Middle frontal gyrus (tissue), 1 donor: Measurements from ENCODE around the gene PKHD1.

ENCODE experiments used
- DNase-seq: peaks from one replicate; pipeline ENCODE4 v3.0.0-alpha.2; 2015; ENCODE audit warnings: low spot score; ENCODE audit errors: extremely low spot score

Gene PKHD1

DNA sequence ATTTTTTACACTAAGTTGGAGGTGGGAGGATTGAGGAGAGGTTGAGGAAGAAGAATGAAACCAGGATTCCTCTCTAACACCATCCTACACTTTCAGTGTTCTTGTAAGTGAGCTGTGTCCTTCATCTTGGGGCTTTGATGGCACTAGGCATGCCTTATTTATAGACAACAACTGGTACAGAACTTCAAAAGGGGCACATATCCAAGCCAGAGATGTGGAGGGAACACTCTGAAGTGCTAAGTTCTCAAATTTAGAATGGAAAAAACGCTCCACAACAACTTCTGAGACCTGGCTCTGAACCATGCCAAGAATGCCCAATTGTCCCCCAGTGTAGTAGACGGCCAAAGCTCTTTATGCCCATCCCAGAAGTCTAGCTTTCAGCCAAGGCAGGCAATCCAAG is 16.2 kb upstream of the PKHD1 start:
- no peak for DNase-seq

DNA sequence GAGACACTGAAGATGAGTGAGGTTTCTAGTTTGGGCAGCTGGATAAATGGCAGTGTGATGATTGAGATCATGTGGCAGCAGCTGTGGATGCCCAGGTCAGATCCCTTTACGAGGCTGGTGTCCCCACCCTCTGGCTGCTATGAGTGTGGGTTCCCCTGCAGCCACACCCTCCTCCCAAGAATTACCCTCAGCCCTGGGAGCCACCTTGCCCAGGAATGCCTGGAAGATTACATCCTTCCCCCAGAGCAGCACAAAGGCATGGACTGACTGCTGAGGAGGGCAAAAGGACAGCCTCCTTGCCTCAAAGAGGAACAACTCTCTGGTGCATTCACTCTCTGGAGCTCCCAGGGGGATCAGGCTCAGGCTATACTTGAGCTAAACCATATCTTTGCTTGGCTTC is 15.0 kb upstream of the PKHD1 start:
- DNase-seq = no peak

DNA sequence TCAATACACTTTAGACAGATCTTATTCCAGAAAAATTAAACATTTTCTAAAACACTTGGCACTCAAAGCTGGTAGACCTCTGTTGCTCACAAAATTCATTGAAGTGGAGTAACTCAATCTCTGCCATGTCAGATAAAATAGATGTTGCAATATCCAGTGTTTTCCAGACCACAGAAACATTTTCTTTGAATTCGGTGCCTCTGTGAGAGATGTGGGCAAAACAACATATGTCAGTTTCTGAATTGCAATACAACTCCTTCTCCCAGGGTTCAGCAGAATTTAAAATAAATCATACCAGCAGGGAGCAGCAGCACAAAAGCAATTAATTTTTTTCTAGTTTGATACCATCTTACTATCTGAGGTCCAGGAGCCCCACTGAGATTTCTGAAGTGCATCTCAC is 11.3 kb upstream of the PKHD1 start:
- no peak for DNase-seq

DNA sequence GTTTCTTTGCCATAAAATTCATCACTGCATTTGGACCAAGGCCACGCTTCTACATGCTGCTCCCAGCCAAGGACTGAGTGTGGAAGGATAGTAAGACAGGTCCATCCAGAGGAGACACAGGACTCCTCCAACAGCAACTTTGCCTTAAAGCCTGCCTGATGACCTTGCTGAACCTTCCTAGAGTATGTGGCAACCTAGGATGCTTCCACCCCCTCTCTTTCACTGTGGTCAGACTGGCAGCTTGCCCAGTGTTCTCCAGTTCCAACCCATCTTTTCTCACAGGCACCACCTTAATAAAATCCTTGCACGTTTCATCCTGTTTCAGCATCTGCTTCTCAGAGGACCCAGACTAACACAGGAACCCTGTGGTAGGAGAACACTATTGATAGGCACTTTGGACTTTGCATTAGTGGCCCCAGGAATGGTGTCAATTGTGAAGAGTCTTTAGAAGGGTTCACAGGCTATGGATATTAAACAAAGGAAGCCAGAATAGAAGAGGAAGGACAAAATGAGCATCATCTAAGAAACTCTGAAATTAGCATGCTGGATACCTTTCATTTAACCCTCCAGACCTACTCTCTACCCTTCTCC is 2.4 kb upstream of the PKHD1 start:
- no peak for DNase-seq

DNA sequence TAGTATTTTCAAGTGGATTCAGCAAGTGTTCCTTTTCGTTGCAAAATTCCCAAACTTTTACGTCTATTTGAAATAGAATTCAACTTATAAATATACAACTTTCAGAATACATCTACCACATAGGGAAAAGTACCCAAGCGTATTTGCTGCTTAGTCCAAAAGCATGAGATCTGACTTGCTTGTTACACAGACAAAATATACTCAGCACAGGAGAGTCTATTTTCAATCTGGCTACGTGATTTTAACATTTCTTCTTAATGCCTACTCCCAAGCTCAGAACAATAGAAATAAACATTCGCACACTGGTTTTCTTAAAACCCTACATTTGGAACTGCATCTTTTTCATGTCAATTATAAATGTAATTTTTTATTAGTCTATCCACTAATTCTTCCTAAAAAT is 672 bp downstream of the PKHD1 start:
- DNase-seq = no peak

DNA sequence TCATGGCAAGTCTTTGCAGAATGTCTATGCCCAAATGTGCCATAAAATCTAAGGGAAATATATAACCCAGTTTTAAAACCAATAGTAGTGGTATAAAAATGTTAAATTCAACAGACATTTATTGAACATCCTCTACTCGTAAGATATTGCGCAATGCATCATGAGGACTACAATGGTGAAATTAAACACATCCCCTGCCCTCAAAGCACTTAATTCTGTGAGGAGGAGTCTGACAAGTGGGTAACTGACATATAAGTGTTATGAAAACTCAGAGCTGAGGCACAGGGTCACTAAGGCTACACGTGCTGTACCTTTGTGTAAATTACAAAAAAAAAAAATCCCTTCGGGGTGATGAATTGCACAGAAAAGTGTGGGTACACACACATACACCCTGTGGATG is 6.2 kb downstream of the PKHD1 start:
- DNase-seq = no peak

DNA sequence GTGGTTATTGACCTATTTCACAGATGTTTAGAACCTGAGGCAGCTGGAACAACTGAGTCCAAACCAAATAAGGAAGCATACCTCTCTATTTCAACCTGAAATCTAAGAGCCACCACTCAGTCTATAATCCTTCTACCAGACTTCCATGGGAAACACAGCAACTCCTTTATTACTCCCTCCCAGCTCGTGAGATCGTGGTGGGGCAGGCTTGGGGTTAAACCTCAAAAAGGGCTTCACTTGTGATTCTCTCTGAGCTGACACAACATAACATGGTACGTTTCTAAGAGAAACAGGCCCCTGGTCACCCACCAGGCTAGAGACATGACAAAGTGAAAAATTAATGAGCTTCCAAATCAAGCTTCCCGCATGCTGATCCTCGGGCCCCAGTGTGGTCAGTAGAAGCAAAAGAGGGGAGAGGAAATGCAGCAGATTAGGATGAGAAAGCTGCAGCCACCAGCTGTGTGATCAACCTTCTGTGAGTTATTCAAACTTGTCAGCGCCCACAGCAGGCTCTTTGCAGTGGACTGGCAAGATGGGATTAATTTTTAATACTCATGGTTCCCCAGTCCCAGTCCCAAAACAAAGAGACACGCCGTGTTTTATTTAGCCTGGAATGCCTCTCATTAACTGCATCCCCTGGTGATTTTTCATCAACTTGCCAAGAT is 9.3 kb downstream of the PKHD1 start:
- DNase-seq = no peak

DNA sequence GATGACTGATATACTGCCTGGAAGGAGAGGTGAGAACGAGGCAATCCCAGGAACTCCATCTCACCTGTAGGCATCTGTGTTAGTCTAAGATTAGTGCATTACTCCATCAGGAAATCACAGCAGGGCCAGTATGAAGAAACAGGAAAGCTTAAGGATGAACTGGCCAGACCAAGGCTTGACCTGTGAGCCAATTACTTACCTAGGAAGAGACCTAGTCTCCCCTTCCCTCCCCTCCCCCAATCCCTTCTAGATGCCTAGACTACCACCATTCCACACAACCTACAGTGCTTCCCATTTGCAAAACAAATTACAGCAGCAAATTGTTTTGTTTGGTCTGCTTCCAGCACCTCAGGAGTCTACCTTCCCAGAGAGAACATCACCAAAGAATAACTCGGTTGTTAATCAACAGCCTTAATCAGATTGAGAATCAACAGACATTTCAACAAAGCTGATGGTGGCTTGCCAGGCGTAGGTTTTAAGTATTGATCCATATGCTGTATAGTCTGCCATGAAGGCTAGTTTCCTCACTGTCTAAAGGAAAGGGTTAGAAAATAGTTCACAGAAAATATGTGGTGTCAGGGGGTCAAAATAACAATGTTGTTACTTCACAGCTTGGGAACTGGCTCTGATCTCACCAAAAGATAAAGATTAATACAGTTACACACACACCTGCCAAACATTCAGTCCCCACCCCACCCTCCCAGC is 10.1 kb downstream of the PKHD1 start:
- no peak for DNase-seq

DNA sequence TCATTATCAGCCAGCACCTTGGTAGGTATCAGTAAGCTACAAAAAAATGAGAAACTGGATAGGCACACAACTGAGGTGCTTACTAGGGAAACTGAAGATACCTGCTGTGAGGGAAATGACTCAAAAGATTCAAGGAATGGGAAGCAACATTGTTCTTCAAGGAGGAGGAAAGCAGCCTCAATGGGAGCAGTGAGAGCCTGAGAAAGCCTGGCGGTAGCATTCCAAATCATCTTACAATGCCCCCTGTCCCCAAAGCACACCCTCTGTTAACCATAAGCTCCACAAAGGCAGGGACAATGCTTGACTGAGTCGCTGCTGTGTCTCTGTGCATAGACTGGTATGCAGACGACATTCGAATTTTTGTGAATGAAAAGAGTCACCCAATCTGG is 10.6 kb downstream of the PKHD1 start:
- DNase-seq = no peak

DNA sequence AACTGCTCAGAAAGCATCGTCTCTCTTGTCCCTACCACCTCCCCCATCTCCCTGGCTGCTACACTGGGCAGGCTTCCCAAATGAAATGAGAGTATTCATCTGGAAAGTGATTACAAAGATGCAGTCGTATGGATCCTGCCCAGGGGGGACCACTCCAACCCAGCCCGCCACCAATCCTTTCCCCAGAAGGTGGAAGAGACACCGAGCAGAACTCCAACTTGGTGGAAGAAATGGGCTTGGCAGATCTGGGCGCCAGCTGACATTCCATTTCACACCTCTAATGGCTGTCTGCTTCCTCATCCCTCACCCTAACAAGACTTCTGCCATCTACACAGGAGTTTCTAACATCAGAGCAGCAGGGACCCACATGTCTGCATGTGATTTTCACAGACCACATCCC is 12.7 kb downstream of the PKHD1 start:
- DNase-seq = no peak

DNA sequence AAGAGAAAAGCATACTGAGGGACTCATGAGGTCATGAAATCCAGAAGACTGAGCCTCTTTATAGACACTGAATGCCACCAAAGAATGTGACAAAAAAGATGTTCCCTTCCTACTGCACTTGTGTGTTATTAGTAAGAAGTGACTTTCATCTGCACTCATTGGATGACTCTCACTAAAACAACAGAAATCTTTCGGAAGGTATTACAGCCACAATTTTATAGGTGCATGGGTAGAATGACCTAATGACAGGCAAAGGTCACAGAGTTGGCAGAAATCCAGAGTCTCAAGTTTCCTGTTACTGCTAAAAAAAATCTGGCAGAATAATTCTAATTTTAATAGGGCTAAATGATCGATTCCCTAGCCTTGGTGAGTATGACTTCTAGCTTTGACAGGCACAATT is 13.3 kb downstream of the PKHD1 start:
- DNase-seq = no peak

DNA sequence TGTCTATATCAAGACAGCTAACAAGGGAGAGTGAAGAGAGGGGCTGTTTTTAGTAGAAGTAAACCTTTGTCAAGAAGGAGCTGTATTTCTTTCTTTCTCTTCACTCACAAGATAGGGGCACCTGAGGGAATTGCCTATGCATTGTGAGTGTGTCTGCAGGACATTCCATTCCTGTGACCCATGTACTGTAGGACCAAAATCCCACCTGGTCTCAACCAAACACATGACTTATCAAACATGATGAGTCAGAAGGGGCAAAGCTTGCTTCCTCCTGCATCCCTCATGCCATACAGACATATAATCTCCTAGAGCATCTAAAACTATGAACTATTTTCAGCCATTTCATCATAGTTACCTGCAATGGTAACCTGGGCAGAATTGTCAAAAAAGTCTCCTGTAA is 21.8 kb downstream of the PKHD1 start:
- no peak for DNase-seq

DNA sequence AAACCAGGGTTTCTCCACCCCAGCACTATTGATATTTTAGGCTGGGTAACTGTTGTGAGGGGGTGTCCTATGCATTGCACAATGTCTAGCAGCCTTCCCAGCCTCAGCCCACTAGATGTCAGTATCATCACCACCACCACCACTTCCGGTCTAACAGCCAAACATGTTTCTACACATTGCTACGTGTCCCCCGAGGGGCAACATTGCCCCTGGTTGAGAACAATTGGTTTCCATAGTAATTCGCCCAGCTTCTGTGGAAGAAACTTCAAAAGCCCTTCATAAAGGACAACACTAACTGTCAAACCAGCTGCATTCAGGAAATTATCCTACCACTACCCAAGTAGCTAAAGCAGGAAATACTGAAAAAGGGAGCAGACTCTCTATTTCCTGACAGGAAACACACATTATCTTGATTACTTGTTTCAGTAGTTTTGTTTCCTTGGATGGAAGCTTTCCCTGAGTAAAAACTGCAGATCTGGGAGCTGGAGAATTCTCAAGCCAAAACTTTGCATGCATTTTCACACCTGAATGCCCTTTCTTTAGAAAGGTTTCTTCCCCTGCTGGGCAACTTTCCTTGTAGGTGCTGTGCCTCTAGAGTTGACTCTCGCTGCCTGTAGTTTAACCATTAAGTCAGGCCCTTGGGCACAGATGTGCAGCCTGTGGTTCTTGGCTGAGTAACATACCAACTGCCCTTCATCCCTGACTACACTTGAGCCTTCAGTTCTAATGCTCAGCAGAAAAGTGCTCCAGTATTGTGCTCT is 23.6 kb downstream of the PKHD1 start:
- no peak for DNase-seq

DNA sequence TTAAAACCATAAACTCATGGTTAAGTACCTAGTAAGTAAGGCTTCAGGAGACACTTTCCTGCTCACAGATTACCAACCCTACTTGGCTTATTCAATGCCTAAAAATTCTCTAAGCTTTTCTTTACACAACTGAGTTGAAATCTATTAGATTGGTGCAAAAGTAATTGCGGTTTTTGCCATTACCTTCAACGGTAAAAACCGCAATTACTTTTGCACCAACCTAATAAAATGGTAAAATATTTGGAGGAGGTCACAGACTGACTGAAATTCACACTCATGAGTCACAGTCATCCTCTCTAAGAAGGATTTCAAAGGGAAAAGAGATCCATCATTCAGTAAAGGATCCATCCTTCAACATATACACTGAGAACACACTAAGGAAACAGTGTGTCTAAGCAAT is 25.9 kb downstream of the PKHD1 start:
- no peak for DNase-seq

DNA sequence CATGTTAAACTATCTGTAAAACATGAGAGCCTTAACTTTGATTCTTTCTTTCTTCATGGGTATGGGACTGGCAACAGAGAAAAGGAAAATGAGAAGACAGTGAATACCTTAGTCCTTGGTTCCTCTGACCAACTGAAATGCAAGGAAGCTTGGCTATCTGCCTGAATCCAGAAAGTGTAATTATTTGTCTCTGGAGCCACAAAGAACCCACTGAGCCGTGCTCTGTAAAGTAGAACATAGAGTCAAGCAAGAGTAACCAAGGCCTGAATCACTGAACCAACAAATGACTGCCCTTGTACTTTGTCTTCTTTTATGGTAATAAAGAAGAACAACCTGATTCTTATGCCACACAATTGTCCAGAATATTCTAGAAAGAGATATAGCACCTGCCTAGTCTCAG is 27.6 kb downstream of the PKHD1 start:
- no peak for DNase-seq

DNA sequence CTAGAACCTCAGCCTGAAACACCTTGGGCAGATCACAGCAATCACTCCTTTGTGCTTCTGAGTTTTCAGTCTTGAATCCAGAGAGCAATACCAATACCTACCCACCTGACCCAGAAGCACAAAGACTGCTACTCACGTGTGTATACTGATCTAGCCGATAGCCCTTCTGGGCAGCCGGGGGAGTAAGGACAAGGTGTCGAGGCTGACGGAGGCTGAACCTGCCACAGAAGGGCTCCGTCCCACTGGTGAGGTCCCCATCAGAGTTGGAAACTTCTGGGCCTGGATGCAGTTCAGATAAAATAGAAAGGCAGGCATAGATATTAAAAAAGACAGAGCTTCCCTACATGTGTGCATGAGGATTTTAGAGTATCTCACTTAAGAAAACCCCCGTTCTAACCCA is 32.0 kb downstream of the PKHD1 start:
- no peak for DNase-seq

DNA sequence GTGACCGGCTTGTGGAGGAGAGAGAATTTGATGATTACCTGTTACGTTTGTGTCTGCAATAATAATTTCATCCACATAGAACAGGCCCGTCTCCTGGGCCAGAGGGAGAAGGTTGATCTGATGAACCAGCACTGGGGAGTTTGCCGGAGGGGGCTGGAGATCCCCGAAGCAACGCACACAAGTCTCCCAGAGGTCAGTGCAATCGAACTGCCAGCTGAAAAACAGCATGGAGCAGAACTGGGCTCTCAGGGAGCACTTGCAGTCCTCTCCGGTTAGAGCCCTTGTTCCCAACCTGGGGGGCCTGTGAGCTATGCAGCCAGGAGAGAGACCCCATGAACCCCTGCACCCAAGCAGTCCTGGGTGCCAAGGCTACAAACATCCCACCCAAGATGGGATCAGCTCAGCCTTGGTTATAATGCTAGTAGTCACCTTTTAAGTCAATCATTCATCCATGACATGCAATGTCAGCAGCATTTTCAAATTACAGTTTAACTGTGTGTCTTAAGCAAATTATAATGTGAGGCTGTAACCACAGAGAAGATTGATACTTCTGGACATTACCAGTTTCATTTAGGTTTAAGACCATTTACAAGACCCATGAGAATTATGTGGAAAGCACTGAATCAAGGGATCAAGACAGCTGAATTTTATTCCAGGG is 34.2 kb downstream of the PKHD1 start:
- DNase-seq = no peak

DNA sequence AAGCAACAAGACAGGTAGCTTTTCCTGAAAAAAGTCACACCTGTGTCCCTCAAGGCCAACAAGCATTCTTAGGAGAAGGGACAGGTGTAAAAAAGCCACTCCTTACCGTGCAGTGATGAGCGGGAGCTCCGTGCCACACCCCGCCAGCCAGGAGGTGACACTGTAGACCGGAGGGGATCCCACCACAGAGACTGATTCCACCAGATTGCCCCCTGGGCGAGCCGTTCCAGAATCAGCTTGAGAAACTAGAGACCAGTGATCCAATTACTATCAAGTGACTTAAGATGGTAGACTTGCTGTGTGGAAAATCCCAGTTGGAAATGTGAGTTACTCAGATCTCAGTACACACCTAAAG is 37.4 kb downstream of the PKHD1 start:
- DNase-seq = no peak

DNA sequence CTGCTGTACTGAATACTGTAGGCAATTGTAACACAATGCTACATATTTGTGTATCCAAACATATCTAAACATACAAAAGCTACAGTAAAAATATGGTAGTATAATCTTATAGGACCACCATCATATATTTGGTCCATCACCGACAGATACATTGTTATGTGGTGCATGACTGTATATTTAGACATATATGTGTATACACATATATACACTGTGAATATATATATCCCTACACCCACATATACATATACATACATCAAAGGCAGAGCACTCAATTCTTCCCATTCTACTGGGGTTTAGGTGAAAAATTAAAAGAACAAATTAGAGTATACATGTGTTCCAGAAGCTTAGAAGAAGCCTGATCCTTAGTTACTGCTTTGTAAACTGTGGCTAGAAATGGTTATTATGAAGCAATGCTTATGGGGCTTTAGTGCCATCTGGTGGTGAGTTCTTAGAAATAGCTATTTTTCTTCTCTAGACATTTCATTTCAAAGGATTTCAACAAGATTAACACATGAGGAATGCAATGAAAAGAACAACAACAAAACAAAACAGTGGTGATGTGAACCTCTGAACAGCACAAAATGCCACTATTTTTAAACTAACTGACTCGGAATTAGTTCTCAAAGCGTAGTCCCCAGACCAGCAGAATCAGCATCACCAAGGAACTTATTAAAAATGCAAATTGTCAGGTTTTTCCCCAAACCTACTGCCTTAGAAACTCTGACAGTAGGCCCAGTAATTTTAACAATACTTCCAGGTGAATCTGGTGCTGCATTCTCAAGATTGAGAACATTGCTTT is 38.0 kb downstream of the PKHD1 start:
- DNase-seq = no peak

DNA sequence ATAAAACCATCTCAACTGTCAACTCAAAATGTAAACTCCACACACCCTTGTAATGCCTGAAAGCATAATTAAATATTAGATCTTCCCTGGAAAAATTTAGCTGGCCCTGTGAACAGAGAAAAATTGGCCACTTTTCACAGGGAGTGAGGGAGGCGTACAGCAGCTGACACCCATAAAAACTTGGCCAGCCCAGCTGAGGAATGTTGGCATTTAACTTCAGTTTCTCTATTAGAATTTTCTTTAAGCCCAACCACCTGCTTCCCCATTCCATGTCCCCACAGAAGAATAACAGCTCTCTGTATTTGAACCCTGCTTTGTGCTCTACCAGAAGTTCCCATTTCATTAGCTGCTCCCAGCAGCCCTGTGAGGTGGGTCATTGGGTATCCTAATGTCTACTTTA is 41.0 kb downstream of the PKHD1 start:
- no peak for DNase-seq

DNA sequence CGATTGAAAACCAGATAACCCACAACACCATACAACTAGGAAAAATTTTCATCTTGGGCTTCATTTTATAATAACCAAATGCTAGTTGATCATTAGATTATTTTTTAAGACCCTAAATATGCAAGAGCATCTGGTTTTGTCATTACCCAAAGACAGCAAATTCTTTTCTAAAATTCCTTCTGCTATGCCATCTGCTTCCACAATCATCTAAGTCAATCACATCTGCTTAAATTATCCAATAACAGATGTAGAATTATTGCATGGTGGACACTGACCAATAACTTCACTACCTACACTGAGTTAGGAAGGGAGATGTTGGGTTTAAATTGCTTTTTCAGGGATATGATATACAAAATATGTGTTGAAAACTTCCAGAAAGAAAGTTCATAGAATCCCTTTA is 41.9 kb downstream of the PKHD1 start:
- no peak for DNase-seq
